Psoas muscle (tissue), 8 donors: ENCODE data around the gene LAMB4. TPM values are rescaled to one million over a fixed set of nuclear protein-coding genes. Genes with fewer than 3 reads are reported as not detected.

Experiments used
- ATAC-seq, 4 donors: fragments of 200-7000 bp; cut with Tn5 transposase; one replicate each; pipeline ENCODE4 v1.9.1; 2020; ENCODE audit warnings: moderate library complexity in 3 of 4, mild to moderate bottlenecking in 2 of 4
- DNase-seq, 2 donors: peaks; one replicate each; pipeline ENCODE4 v3.0.0-alpha.2; 2020
- H3K27ac ChIP-seq: fragments of 200-600 bp; one replicate; pipeline ENCODE4 v1.8.0; 2022
- H3K27me3 ChIP-seq, 3 donors: fragments of 200-600 bp in 1 of 3; one replicate each; pipeline versions ENCODE4 v1.6.1 to v1.8.0; 2013 to 2022; ENCODE audit warnings: low read length in 2 of 3, mild to moderate bottlenecking in 2 of 3, moderate library complexity in 1 of 3; ENCODE audit not compliant: insufficient read depth in 3 of 3
- H3K36me3 ChIP-seq, 2 donors: fragments of 200-600 bp in 1 of 2; one replicate each; pipeline versions ENCODE4 v1.6.1 to v1.8.0; 2013 to 2022; ENCODE audit warnings: low read depth in 1 of 2, mild to moderate bottlenecking in 1 of 2, moderate library complexity in 1 of 2; ENCODE audit not compliant: insufficient read depth in 1 of 2
- H3K4me1 ChIP-seq: fragments of 200-600 bp; one replicate; pipeline ENCODE4 v1.8.0; 2022
- H3K4me3 ChIP-seq: fragments of 200-600 bp; one replicate; pipeline ENCODE4 v1.8.0; 2022; ENCODE audit warnings: mild to moderate bottlenecking
- H3K9me3 ChIP-seq: fragments of 200-600 bp; one replicate; pipeline ENCODE4 v1.8.0; 2022
- WGBS, 3 donors: extraction: QIAGEN DNeasy Blood & Tissue Kit; methylation state at CpG; one replicate each; pipeline versions ENCODE4 v1.1.6 to v1.1.7; 2013; 5-methylcytosine and 5-hydroxymethylcytosine counted together
- intact Hi-C, 2 donors: fragments of 100-400 bp; cut with DNase I; formaldehyde crosslinking; loops; one replicate each; pipeline versions ENCODE4 v1.11.0 to v1.14.2; 2022
- polyA plus RNA-seq, 3 donors: library from polyadenylated mRNA; stranded (reverse); fragments of 200-250 nt; gene quantifications; one replicate each; pipeline ENCODE4 v1.2.3, GENCODE V29; 2013
- total RNA-seq, 4 donors: library from RNA; stranded (reverse); fragmentation: NEBNext Ultra II Directional in 2 of 4; extraction: Animal tissue kit (Norgen Biotek cat#: 25700) in 2 of 4; gene quantifications; one replicate each; pipeline versions ENCODE4 v1.2.1 to v1.2.4, GENCODE V29; 2021 to 2023
- TF ChIP-seq, protein P1 (sequence below): fragments of 200-600 bp; IDR thresholded peaks from one replicate; pipeline ENCODE4 v1.8.0; 2022; ENCODE audit warnings: antibody characterized with exemption
- donor health status: healthy with polysubstance abuse.
- donor health status: DM: no; HTN: no; CAD: no; lungs with moderate emphysema.
- donor health status: Bipolar disorder and iron deficiency.
- donor health status: healthy.
- donor health status: DM: yes; HTN: yes; CAD: no.
- donor health status: DM: no; HTN: no; CAD: no.
- donor health status: DM: no; HTN: no; CAD: no.
- donor health status: DM: yes; HTN: yes; CAD: no.

Gene LAMB4
- total and polyA plus RNA-seq, 7 donors, result 0.01 to 0.51 (median 0.27) TPM; not detected in 2

DNA sequence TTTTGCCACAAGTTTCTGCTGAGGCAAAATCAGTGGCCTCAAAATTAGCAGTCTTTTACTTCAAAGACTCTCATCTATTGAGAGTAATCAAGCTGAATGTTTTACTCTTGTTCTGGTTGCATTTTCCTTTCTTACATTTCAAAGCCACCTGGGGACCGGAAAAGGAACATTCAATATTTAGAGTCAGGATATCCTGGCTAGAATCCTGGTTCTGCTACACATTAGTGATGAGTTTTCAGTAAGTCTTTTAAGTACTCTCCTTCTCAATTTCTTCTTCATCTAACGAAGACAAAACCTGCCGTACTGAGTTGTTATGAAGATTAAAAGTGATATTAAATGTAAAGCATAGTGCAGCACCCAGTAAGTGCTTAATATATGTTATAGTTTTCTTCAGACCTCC is 52.5 kb downstream of the LAMB4 start:
- Histone ChIP-seq H3K27me3 (peaks cover 0 to 3% (median 0%) of the 10 kb centered on the region in 3 donors), H3K27ac (no peak overlapping the region), H3K4me3 (no peak overlapping the region), H3K9me3 (no peaks in the 10 kb centered on the region), H3K36me3 (no peaks in the 10 kb centered on the region), H3K4me1 (no peaks in the 10 kb centered on the region)
- no peak for ATAC-seq
- intact Hi-C loops, result no loop called here
- no peak for DNase-seq
- WGBS, 3 donors, result 50 to 60% (median 59%) methylated on average over 3 of the region's 3 CpGs
- TF ChIP-seq, protein P1, sequence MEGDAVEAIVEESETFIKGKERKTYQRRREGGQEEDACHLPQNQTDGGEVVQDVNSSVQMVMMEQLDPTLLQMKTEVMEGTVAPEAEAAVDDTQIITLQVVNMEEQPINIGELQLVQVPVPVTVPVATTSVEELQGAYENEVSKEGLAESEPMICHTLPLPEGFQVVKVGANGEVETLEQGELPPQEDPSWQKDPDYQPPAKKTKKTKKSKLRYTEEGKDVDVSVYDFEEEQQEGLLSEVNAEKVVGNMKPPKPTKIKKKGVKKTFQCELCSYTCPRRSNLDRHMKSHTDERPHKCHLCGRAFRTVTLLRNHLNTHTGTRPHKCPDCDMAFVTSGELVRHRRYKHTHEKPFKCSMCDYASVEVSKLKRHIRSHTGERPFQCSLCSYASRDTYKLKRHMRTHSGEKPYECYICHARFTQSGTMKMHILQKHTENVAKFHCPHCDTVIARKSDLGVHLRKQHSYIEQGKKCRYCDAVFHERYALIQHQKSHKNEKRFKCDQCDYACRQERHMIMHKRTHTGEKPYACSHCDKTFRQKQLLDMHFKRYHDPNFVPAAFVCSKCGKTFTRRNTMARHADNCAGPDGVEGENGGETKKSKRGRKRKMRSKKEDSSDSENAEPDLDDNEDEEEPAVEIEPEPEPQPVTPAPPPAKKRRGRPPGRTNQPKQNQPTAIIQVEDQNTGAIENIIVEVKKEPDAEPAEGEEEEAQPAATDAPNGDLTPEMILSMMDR, result no peak

DNA sequence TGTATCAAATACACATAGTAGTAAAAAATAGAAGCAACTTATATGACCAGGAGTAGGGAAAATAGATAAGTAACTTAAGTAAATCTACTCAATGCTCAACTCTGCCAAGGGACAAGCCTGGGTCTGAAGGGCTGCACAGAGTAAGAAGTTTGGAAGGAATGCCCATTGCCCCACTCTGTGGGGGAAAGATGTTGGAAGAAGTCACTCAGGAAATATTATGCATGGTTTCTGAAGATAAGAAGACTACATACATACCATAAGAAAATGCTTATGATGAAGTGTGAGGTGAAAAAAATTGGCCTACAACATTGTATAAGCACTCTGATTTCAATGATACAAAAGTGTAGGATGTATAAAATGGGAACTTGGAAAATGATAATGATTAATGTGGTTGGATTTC is 54.0 kb downstream of the LAMB4 start:
- no peaks in the 10 kb centered on the region for H3K4me1 ChIP-seq
- H3K36me3 ChIP-seq, result no peaks in the 10 kb centered on the region
- ATAC-seq (no peak), DNase-seq (no peak)
- TF ChIP-seq, protein P1, result no peak
- no peak overlapping the region for H3K4me3 ChIP-seq
- H3K27me3 ChIP-seq, result peaks cover 0 to 3% (median 0%) of the 10 kb centered on the region in 3 donors
- H3K27ac ChIP-seq, result no peak overlapping the region
- intact Hi-C loops, result no loop called here
- no peaks in the 10 kb centered on the region for H3K9me3 ChIP-seq

DNA sequence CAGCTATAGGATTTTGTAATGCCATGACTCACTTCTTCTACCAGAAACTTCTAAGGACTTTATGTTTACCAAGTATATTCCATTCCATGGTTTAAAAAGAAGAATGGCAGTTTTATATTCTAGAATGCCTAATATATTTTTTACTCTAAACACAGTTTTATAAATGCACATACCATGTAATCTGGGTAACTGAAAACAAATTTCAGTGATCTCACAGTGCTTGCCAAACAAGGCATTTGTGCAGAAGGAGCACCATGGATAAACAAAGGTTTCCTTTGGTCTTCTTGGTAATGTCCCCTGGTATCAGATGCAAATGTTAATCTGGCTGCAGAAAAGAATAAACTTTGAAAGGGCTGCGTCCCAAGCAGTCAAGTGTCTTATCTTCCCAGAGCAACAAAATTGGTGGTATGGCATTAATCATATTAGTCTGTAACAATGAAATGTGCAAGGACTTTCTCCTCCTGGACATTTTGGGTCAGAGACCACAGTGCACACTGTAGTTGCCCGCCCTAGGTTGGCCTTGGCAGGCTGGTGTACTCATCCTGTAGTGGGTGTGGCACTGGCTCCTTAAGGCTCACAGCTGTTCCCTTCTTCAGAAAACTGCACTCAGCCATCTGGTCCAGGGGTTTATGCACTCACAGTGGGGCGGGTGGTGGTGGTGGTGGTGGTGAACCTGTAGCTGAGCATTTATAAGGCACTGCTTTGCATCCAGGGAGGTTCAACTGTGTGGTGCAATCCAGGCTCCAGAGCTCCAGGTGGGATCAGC is 56.7 kb downstream of the LAMB4 start:
- ATAC-seq (no peak), DNase-seq (no peak)
- no peaks in the 10 kb centered on the region for H3K36me3 ChIP-seq
- intact Hi-C loops, result no loop called here
- TF ChIP-seq, protein P1, result no peak
- no peak overlapping the region for H3K4me3 ChIP-seq
- H3K27ac ChIP-seq, result no peak overlapping the region
- H3K27me3 ChIP-seq, result peaks cover 0 to 3% (median 0%) of the 10 kb centered on the region in 3 donors
- no peaks in the 10 kb centered on the region for H3K4me1 ChIP-seq
- WGBS, 3 donors, result 50 to 60% (median 52%) methylated on average over 3 of the region's 3 CpGs
- no peaks in the 10 kb centered on the region for H3K9me3 ChIP-seq

DNA sequence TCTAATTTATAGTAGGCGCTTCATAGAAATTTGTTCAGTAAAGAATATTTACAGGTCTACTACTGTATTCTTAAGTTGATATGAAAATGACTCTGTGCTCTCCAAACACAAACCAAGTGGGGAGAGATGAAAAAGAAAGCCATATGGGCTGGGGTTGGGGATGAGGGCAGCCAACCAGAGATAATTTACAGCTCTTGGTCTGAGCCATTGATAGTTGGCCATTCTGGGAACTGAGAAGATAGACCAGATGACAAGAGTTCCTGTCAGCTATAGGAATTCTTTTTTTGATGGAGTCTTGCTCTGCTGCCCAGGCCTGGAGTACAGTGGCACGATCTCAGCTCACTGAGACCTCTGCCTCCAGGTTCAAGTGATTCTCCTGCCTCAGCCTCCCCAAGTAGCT is 57.4 kb downstream of the LAMB4 start:
- Histone ChIP-seq H3K4me1 (no peaks in the 10 kb centered on the region), H3K27ac (no peak overlapping the region), H3K27me3 (peaks cover 0 to 3% (median 0%) of the 10 kb centered on the region in 3 donors), H3K9me3 (no peaks in the 10 kb centered on the region), H3K4me3 (no peak overlapping the region), H3K36me3 (no peaks in the 10 kb centered on the region)
- TF ChIP-seq, protein P1, result no peak
- WGBS, 3 donors, result 85 to 99% (median 94%) methylated on average over 2 of the region's 2 CpGs
- intact Hi-C loops, result no loop called here
- DNase-seq, result no peak
- no peak for ATAC-seq

DNA sequence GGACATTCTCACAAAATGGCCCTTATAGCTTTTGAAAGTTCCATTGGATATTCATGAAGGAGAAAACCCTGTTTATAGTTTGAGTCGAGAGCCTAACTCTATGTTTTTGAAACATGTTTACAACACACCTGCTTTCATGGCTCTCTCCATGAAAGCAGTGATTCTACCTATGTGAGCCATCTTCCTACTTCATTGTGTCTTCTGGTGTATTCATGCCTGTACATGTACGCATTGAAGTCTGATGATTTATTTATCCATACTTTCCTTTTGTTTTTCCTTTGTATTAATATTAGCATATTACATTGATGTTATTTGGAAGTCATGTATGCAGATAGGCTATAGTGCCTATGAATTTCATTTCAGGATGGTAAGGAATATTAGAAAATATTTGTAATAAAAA is 58.0 kb downstream of the LAMB4 start:
- no peak overlapping the region for H3K27ac ChIP-seq
- H3K9me3 ChIP-seq, result no peaks in the 10 kb centered on the region
- TF ChIP-seq, protein P1, result no peak
- intact Hi-C loops, result no loop called here
- DNase-seq (no peak), ATAC-seq (no peak)
- H3K27me3 ChIP-seq, result peaks cover 0 to 3% (median 0%) of the 10 kb centered on the region in 3 donors
- no peaks in the 10 kb centered on the region for H3K36me3 ChIP-seq
- H3K4me1 ChIP-seq, result no peaks in the 10 kb centered on the region
- WGBS, 3 donors, result 83 to 92% (median 87%) methylated on average over 2 of the region's 2 CpGs
- H3K4me3 ChIP-seq, result no peak overlapping the region
